ENCODE data around the gene ATRIP. TPM values are rescaled to one million over a fixed set of nuclear protein-coding genes. Genes with fewer than 3 reads are reported as not detected.

ATRIP gene
- total and polyA plus RNA-seq, 2 of the 8 experiments (the other 6 are each of a cell fraction or from before 2014, with no cell fraction given), result 18.5 to 20.2 TPM

DNA sequence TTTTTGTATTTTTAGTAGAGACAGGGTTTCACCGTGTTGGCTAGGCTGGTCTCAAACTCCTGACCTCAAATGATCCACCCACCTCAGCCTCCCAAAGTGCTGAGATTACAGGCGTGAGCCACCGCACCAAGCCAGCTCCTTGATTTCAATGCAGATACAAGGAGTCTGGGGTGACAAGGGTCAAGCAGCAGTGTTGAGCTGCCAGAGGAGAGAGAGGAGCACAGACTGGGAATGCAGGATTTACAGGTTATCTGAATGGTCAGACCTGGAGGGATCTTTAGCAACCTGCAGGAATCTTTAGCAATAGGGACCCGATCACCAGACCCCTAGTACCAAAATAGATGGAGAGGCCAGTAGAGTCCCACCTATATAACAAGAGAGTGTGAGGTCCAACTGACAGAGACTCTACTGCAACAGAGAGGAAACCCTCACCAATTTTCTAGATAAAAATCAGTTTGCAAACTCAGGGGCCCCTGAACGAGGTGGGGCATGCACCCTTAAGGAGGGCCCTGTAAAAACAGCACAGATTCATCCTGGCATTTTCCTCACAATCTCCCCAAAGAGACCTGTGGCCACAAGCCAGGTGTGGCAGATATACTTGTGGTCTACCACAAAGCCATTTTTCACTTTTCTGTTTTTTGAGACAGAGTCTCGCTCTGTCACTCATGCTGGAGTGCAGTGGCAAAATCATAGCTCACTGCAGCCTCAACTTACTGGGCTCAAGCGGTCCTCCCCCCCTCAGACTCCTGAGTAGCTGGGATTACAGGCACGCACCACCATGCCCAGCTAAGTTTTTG is 68.1 kb downstream of the ATRIP start:
- no peaks in the 10 kb centered on the region for H4K20me1 ChIP-seq (replicated peaks in 1 of 2; ENCODE audit: control insufficient read depth in 1 of 2, insufficient read depth in 2 of 2, low read length in 2 of 2)
- no peaks in the 10 kb centered on the region; a peak in 1 of 8 replicates for H3K36me3 ChIP-seq (ENCODE audit: control insufficient read depth in 2 of 4, insufficient read depth in 4 of 4, low read length in 3 of 4)
- H3K9ac ChIP-seq (replicated peaks in 1 of 4; ENCODE audit: extremely low read depth in 1 of 4, low read depth in 3 of 4, low read length in 3 of 4), result no peak overlapping the region
- no peak for FAIRE-seq
- ChIA-PET CTCF (ENCODE audit: partially characterized antibody) (interaction anchor here (0.7 to 4.0 kb wide), 6 partner anchors 34 to 114 kb away, joined by 3 to 12 read pairs (median 7); a partner anchor contains a TSS), POLR2A (ENCODE audit: partially characterized antibody) (interaction anchor here (0.7 to 1.1 kb wide), 3 partner anchors 41 to 97 kb away, joined by 3 to 4 read pairs (median 3); no protein-coding TSS in a partner anchor)
- no peak overlapping the region for H4K5ac ChIP-seq (ENCODE audit: insufficient read length, low read depth, low read length)
- H3K27ac ChIP-seq (ENCODE audit: low read depth, low read length), result no peak overlapping the region
- no peaks in the 10 kb centered on the region for H3K79me2 ChIP-seq (ENCODE audit: control insufficient read depth in 1 of 2, insufficient read depth in 2 of 2, low read length in 2 of 2)
- H3K4me1 ChIP-seq (replicated peaks in 1 of 4; ENCODE audit: control insufficient read depth in 3 of 4, insufficient read depth in 4 of 4, low read length in 3 of 4), result no peaks in the 10 kb centered on the region
- no peaks in the 10 kb centered on the region for H3K9me3 ChIP-seq (ENCODE audit: insufficient read depth in 2 of 2, low read depth in 1 of 2, low read length in 1 of 2)
- TF ChIP-seq KDM1A (IDR thresholded peaks at IDR 0.05; ENCODE audit: borderline replicate concordance, low read length), result no peak
- H3K79me1 ChIP-seq (ENCODE audit: low read depth, low read length), result no peaks in the 10 kb centered on the region
- no peak overlapping the region for H2BK15ac ChIP-seq (ENCODE audit: low read length)
- H3K4me2 ChIP-seq (ENCODE audit: insufficient read depth in 1 of 2, low read depth in 2 of 2, low read length in 2 of 2), result no peak overlapping the region
- no peaks in the 10 kb centered on the region for H3K27me3 ChIP-seq (replicated peaks in 1 of 4; ENCODE audit: control insufficient read depth in 3 of 4, extremely low read depth in 1 of 4, insufficient read depth in 3 of 4, low read length in 3 of 4)
- H4K8ac ChIP-seq (ENCODE audit: extremely low read depth, insufficient read depth, low read length), result no peak overlapping the region
- no peak overlapping the region for H2AK5ac ChIP-seq (ENCODE audit: low read depth, low read length)
- 91% methylated on average over 8 of the region's 8 CpGs; no CpG with 5 or more reads in 1 of the 2 experiments for WGBS, 2 experiments (ENCODE audit: extremely low coverage in 1 of 2, insufficient coverage in 1 of 2, insufficient read length in 1 of 2, insufficient replicate concordance in 2 of 2, low coverage in 1 of 2, low lambda C conversion rate in 2 of 2, missing lambda C conversion rate in 1 of 2)
- H3K4ac ChIP-seq (replicated peaks; ENCODE audit: insufficient read length, low read depth, low read length), result no peak overlapping the region
- H2BK120ac ChIP-seq (replicated peaks; ENCODE audit: low read depth, low read length), result no peak overlapping the region
- H2AFZ ChIP-seq (ENCODE audit: low read length), result no peak overlapping the region
- DNase-seq (ENCODE audit: low read depth in 1 of 2, low spot score in 2 of 2), result no peak
- no peak overlapping the region for H2BK20ac ChIP-seq (ENCODE audit: low read length)
- no peak overlapping the region for H3K23ac ChIP-seq (ENCODE audit: insufficient read length)
- no peak overlapping the region for H3K18ac ChIP-seq (ENCODE audit: extremely low read depth, low read length)
- no peak overlapping the region for H2BK5ac ChIP-seq (ENCODE audit: low read depth, low read length)
- H3K23me2 ChIP-seq (ENCODE audit: low read depth, low read length), result no peaks in the 10 kb centered on the region
- H3K4me3 ChIP-seq (ENCODE audit: extremely low read depth in 1 of 4, insufficient read depth in 2 of 4, low read depth in 3 of 4, low read length in 4 of 4), result no peak overlapping the region
- H4K91ac ChIP-seq (replicated peaks; ENCODE audit: insufficient read length, low read length), result no peak overlapping the region
- no peak overlapping the region for H3K14ac ChIP-seq (ENCODE audit: insufficient read length)
- H2BK12ac ChIP-seq (ENCODE audit: low read depth, low read length), result no peak overlapping the region
- H3K56ac ChIP-seq (replicated peaks; ENCODE audit: insufficient read length, low read depth, low read length), result no peak overlapping the region

Other genes starting within 250 kb of the ATRIP start
- not detected in 2 replicates for gene CAMP, start 223.2 kb upstream of the ATRIP start, total RNA-seq (2021; fragmentation: NEBNext Ultra II Directional; extraction: Animal tissue kit (Norgen Biotek cat#: 25700))
- not detected in 2 replicates for gene CAMP, start 223.2 kb upstream of the ATRIP start, polyA plus RNA-seq (2011; rRNA removed)
- 106 and 113 TPM in 2 replicates for gene ZNF589, start 205.6 kb upstream of the ATRIP start, total RNA-seq (2021; fragmentation: NEBNext Ultra II Directional; extraction: Animal tissue kit (Norgen Biotek cat#: 25700))
- gene ZNF589, start 205.6 kb upstream of the ATRIP start, polyA plus RNA-seq (2011; rRNA removed), result 64.7 and 65.6 TPM in 2 replicates
- 12.3 and 14.2 TPM in 2 replicates for gene NME6, start 145.4 kb upstream of the ATRIP start, total RNA-seq (2021; fragmentation: NEBNext Ultra II Directional; extraction: Animal tissue kit (Norgen Biotek cat#: 25700))
- gene NME6, start 145.4 kb upstream of the ATRIP start, polyA plus RNA-seq (2011; rRNA removed), result 19.3 and 21.5 TPM in 2 replicates
- not detected in 2 replicates for gene SPINK8, start 113.1 kb upstream of the ATRIP start, total RNA-seq (2021; fragmentation: NEBNext Ultra II Directional; extraction: Animal tissue kit (Norgen Biotek cat#: 25700))
- 0.29 TPM in 1 of 2 replicates, not detected in the other for gene SPINK8, start 113.1 kb upstream of the ATRIP start, polyA plus RNA-seq (2011; rRNA removed)
- 0.35 TPM in 1 of 2 replicates, not detected in the other for gene FBXW12, start 74.5 kb upstream of the ATRIP start, total RNA-seq (2021; fragmentation: NEBNext Ultra II Directional; extraction: Animal tissue kit (Norgen Biotek cat#: 25700))
- 0.41 and 0.85 TPM in 2 replicates for gene FBXW12, start 74.5 kb upstream of the ATRIP start, polyA plus RNA-seq (2011; rRNA removed)
- 114 and 115 TPM in 2 replicates for gene PLXNB1, start 16.7 kb upstream of the ATRIP start, total RNA-seq (2021; fragmentation: NEBNext Ultra II Directional; extraction: Animal tissue kit (Norgen Biotek cat#: 25700))
- 109 and 149 TPM in 2 replicates for gene PLXNB1, start 16.7 kb upstream of the ATRIP start, polyA plus RNA-seq (2011; rRNA removed)
- gene CCDC51, start 6.6 kb upstream of the ATRIP start, total RNA-seq (2021; fragmentation: NEBNext Ultra II Directional; extraction: Animal tissue kit (Norgen Biotek cat#: 25700)), result 20.3 and 21.3 TPM in 2 replicates
- 19.7 and 21.4 TPM in 2 replicates for gene CCDC51, start 6.6 kb upstream of the ATRIP start, polyA plus RNA-seq (2011; rRNA removed)
- 305 and 322 TPM in 2 replicates for gene TMA7, start 6.5 kb upstream of the ATRIP start, total RNA-seq (2021; fragmentation: NEBNext Ultra II Directional; extraction: Animal tissue kit (Norgen Biotek cat#: 25700))
- 83.3 and 138 TPM in 2 replicates for gene TMA7, start 6.5 kb upstream of the ATRIP start, polyA plus RNA-seq (2011; rRNA removed)
- 191 and 196 TPM in 2 replicates for gene SHISA5, start 57.4 kb downstream of the ATRIP start, total RNA-seq (2021; fragmentation: NEBNext Ultra II Directional; extraction: Animal tissue kit (Norgen Biotek cat#: 25700))
- 315 and 422 TPM in 2 replicates for gene SHISA5, start 57.4 kb downstream of the ATRIP start, polyA plus RNA-seq (2011; rRNA removed)
- 10.7 and 11.3 TPM in 2 replicates for gene PFKFB4, start 110.1 kb downstream of the ATRIP start, total RNA-seq (2021; fragmentation: NEBNext Ultra II Directional; extraction: Animal tissue kit (Norgen Biotek cat#: 25700))
- gene PFKFB4, start 110.1 kb downstream of the ATRIP start, polyA plus RNA-seq (2011; rRNA removed), result 20.1 and 20.3 TPM in 2 replicates
- not detected in 2 replicates for gene UCN2, start 117.0 kb downstream of the ATRIP start, total RNA-seq (2021; fragmentation: NEBNext Ultra II Directional; extraction: Animal tissue kit (Norgen Biotek cat#: 25700))
- gene UCN2, start 117.0 kb downstream of the ATRIP start, polyA plus RNA-seq (2011; rRNA removed), result 0.14 and 0.22 TPM in 2 replicates
- 7.8 and 10.7 TPM in 2 replicates for gene COL7A1, start 148.6 kb downstream of the ATRIP start, total RNA-seq (2021; fragmentation: NEBNext Ultra II Directional; extraction: Animal tissue kit (Norgen Biotek cat#: 25700))
- 13.9 and 15.6 TPM in 2 replicates for gene COL7A1, start 148.6 kb downstream of the ATRIP start, polyA plus RNA-seq (2011; rRNA removed)
- gene UQCRC1, start 162.9 kb downstream of the ATRIP start, total RNA-seq (2021; fragmentation: NEBNext Ultra II Directional; extraction: Animal tissue kit (Norgen Biotek cat#: 25700)), result 310 TPM in 2 replicates
- gene UQCRC1, start 162.9 kb downstream of the ATRIP start, polyA plus RNA-seq (2011; rRNA removed), result 720 TPM in 2 replicates
- gene TMEM89, start 175.0 kb downstream of the ATRIP start, total RNA-seq (2021; fragmentation: NEBNext Ultra II Directional; extraction: Animal tissue kit (Norgen Biotek cat#: 25700)), result not detected in 2 replicates
- gene TMEM89, start 175.0 kb downstream of the ATRIP start, polyA plus RNA-seq (2011; rRNA removed), result 0.24 TPM in 1 of 2 replicates, not detected in the other
- 50.4 and 51.2 TPM in 2 replicates for gene SLC26A6, start 188.7 kb downstream of the ATRIP start, total RNA-seq (2021; fragmentation: NEBNext Ultra II Directional; extraction: Animal tissue kit (Norgen Biotek cat#: 25700))
- 58.0 and 97.1 TPM in 2 replicates for gene SLC26A6, start 188.7 kb downstream of the ATRIP start, polyA plus RNA-seq (2011; rRNA removed)
- gene CELSR3, start 216.1 kb downstream of the ATRIP start, total RNA-seq (2021; fragmentation: NEBNext Ultra II Directional; extraction: Animal tissue kit (Norgen Biotek cat#: 25700)), result 26.7 and 29.5 TPM in 2 replicates
- gene CELSR3, start 216.1 kb downstream of the ATRIP start, polyA plus RNA-seq (2011; rRNA removed), result 11.6 and 17.5 TPM in 2 replicates
- gene NCKIPSD, start 239.2 kb downstream of the ATRIP start, total RNA-seq (2021; fragmentation: NEBNext Ultra II Directional; extraction: Animal tissue kit (Norgen Biotek cat#: 25700)), result 31.7 and 34.7 TPM in 2 replicates
- 91.8 and 114 TPM in 2 replicates for gene NCKIPSD, start 239.2 kb downstream of the ATRIP start, polyA plus RNA-seq (2011; rRNA removed)

Data from H1 (cell line).